ENCODE results near the gene C19orf38.

DNA sequence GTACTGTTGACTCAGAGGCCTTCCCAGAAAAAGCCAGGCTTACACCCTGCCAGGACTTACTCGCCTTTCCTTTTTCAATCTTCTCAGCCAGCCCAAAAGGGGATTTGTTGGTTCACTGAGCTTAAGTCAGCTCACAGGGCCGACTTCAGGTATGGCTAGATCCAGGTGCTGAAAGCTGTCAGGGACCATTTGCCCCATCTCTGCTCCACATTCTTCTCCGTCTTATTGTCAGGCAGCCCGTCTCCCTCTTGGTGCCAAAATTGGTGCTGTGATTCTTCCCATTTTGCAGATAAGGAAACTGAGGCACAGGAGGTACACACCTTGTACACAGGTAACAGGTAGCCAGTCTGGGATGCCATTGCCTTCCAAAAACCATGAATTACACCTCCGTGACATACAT, 2.4 kb downstream of the C19orf38 start:
- TF ChIP-seq, protein P1, sequence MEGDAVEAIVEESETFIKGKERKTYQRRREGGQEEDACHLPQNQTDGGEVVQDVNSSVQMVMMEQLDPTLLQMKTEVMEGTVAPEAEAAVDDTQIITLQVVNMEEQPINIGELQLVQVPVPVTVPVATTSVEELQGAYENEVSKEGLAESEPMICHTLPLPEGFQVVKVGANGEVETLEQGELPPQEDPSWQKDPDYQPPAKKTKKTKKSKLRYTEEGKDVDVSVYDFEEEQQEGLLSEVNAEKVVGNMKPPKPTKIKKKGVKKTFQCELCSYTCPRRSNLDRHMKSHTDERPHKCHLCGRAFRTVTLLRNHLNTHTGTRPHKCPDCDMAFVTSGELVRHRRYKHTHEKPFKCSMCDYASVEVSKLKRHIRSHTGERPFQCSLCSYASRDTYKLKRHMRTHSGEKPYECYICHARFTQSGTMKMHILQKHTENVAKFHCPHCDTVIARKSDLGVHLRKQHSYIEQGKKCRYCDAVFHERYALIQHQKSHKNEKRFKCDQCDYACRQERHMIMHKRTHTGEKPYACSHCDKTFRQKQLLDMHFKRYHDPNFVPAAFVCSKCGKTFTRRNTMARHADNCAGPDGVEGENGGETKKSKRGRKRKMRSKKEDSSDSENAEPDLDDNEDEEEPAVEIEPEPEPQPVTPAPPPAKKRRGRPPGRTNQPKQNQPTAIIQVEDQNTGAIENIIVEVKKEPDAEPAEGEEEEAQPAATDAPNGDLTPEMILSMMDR (IDR thresholded peaks at IDR 0.05): no peak
- TF ChIP-seq POLR2A (IDR thresholded peaks at IDR 0.05; ENCODE audit: low read depth): no peak
- TF ChIP-seq EP300 (IDR thresholded peaks at IDR 0.05): no peak

Measured in esophagus muscularis mucosa (tissue), 4 donors.